Ishikawa (cell line): ENCODE measurements around the gene RPGRIP1L.

Source experiments
- CEBPB ChIP-seq: IDR thresholded peaks from 2 replicates; pipeline ENCODE4 v1.6.1; 2012
- EP300 ChIP-seq: IDR thresholded peaks from 2 replicates; pipeline ENCODE4 v1.6.1; 2012; ENCODE audit warnings: borderline replicate concordance
- FOXM1 ChIP-seq: IDR thresholded peaks from 2 replicates; pipeline ENCODE4 v1.6.1; 2012; ENCODE audit warnings: low read depth, borderline replicate concordance
- MAX ChIP-seq: IDR thresholded peaks from 2 replicates; pipeline ENCODE4 v1.6.1; 2012
- NFIC ChIP-seq: IDR thresholded peaks from 2 replicates; pipeline ENCODE4 v1.6.1; 2012
- RAD21 ChIP-seq: IDR thresholded peaks from 2 replicates; pipeline ENCODE4 v1.6.1; 2012; ENCODE audit warnings: low read depth
- REST ChIP-seq: IDR thresholded peaks from 2 replicates; pipeline ENCODE4 v1.6.1; 2012; ENCODE audit warnings: low read depth, mild to moderate bottlenecking
- TAF1 ChIP-seq: IDR thresholded peaks from 2 replicates; pipeline ENCODE4 v1.6.1; 2012; ENCODE audit warnings: low read depth, mild to moderate bottlenecking
- TCF12 ChIP-seq: IDR thresholded peaks from 2 replicates; pipeline ENCODE4 v1.6.1; 2012; ENCODE audit warnings: low read depth
- TEAD4 ChIP-seq: IDR thresholded peaks from 2 replicates; pipeline ENCODE4 v1.6.1; 2012

GRCh38 chr16:53664724-53665345 is 38.8 kb downstream of the RPGRIP1L start:
- TF ChIP-seq TEAD4 (no peak), NFIC (no peak), MAX (no peak), REST (no peak), TCF12 (no peak), CEBPB (no peak), EP300 (no peak), RAD21 (no peak), FOXM1 (no peak), TAF1 (no peak)
